Occipital lobe (tissue), 2 donors: ENCODE data around the gene TMEM156. TPM values are rescaled to one million over a fixed set of nuclear protein-coding genes. Genes with fewer than 3 reads are reported as not detected.
"Not testable (repeated sequence)": the region's sequence is repeated elsewhere in the genome, so short reads cannot be mapped to it uniquely, and the experiment has no call there.

ENCODE experiments used
- DNase-seq: peaks from one replicate; lab custom pipeline; 2025; lab: John Stamatoyannopoulos, UW
- total RNA-seq: library from RNA; depleted of rRNA; stranded (reverse); fragments of >200 nt; gene quantifications from one replicate; pipeline ENCODE4 v1.2.3, GENCODE V29; 2014

The TMEM156 gene
- total RNA-seq, 1 donor from 2014 or later = 0.31 TPM

- DNase-seq = no peak
These were observed 11.7 kb upstream of the TMEM156 start for GRCh38 chr4:39043861-39044363.

DNA sequence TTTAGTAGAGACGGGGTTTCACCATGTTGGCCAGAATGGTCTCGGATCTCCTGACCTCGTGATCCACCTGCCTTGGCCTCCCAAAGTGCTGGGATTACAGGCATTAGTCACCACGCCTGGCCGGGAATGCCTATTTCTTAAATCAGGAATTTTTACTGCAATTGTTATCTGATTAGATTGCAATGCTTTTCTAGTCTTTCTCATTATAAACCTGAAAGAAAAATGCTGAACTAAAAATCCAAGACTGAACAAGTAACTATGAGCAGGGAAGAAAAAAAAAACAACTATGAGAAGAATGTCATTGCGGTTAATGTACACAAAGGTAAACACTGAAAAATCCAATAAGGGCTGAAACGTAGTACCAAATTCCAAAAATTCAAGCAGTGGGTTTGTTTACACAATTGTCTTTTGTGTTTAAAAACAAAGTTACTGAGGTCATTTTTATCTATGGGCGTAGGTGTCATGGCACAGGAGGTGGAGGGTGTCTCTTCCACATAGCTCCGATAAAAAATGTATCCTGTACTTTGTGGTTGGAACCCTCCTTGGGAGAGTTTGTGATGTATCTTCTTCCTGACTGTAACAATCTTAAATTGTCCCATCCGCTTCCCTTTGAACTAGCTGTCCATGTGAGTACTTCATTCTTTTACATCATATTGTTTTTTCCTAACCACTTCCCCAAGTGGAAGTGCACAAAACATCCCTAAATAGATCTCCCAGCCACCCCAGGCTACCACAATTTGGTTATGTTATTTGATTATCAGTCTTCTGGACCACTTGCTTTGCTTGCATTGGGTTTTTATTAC is 11.1 kb upstream of the TMEM156 start:
- DNase-seq = no peak

DNA sequence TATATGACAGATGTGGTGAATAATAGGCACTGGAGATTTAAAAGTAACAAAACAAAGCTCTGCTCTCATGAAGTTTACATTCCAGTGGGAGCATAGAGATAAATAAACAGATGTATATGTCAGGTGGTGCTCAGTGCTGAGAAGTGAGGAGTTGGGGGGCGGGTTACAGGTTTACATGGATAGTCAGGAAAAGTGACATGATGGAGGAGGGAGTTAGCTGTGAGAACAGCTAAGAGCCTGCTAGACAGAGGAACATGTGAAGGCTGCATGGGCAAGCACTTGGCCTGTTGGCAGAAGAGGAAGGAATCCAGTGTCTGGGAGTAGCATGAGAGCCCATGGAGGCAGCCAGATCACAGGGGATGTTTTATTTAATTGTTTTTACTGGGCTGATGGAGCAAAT is 10.2 kb upstream of the TMEM156 start:
- DNase-seq = no peak

GRCh38 chr4:39039108-39039507 is 6.9 kb upstream of the TMEM156 start:
- DNase-seq = no peak

DNA sequence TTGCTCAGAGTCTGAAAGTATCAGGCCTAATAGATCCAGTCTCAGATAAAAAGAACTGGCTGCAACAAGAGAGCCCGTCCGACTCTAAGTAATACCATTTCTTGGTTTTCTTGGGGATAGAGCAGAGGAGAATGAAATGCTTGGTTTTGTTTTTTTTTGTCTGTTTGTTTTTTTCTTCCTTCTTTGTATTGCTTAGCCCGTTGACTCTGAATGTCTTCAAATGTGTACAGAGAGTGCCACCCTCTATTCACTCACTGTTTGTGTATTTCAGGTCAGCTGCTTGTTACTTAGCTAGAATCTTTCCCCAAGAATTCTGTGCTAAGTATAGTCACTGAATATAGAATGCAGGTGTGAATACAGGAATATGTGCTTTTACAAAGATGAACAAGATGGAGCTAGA is 5.7 kb upstream of the TMEM156 start:
- no peak for DNase-seq

- no peak for DNase-seq
These were observed 5.2 kb upstream of the TMEM156 start for GRCh38 chr4:39037491-39037825.

DNA sequence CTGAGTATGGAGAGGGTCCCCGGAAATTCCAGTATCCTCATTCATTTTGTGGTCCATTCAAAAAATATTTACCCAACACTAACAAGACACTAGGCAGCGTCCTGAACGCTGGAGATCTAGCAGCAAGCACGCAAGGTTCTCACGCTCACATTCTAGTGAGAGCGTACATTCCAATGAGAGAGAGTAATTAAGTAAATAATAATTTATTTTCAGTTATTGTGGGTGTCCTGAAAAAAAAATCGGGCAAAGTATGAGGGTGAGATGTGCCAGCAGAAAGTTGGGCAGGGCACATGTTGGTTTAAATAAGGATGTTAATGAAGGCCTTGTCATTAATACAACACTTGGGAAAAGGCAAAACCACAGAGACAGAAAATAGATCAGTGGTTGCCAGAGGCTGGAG is 4.0 kb upstream of the TMEM156 start:
- DNase-seq = no peak

- not testable (repeated sequence) for DNase-seq
These were observed 604 bp downstream of the TMEM156 start for GRCh38 chr4:39031590-39032020.

GRCh38 chr4:39030725-39031124 is 1.5 kb downstream of the TMEM156 start:
- no peak for DNase-seq

DNA sequence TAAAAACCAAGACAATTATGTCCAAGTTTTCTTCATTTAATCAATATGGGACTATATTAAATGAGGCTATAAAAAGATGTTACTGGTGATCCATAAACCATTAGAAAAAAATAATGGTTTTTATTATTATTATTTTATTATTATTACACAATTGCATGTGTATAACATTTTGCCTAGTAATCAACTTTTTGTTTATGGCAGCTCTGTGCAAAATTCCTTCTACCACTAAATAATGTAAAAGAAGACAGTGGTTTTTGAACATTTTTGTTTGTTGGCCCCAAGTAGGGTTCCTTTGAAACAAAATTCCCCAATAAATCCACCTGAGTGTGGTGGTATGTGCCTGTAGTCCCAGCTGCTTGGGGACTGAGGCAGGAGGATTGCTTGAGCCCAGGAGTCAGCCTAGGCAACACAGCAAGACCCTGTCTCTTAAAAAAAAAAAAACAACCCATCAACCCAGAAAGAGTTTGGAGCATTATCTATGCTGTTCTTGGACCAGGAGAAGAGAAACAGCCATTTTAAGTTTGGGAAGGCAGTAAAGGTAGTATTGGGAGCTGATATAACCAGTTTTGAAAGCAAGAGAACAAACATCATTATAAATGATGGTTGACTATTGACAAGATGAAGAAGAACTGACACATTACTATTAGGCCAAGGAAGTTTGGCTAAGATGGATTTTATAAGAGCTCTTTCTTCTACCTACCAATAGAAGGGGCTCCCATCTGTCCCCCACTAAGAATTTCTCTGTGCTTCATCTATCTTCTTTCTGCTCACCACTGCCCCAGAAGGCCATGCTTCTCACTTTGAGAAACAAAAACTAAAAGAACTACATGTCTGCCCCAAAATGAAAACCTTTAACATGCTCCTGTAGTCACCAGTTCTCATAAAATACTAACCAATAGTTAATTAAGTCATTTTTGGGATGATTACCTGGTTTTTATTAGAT is 2.2 kb downstream of the TMEM156 start:
- DNase-seq = no peak

DNA sequence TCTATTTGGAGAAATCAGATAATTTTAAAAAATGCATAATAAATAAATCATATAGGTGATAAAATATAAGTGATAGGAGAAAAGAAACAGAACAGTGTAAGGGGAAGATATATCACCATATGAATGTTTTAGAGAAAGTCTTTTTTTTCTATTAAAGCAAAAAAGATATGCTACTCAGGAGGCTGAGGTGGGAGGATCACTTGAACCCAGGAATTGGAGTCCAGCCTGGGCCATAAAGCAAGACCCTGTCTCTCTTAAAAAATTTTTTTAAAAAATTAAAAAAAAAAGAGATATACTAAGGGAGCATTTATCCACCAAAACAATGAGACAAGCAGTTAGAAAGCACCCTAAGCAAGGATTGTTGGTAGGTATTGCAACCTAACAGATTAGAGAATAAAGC is 6.1 kb downstream of the TMEM156 start:
- DNase-seq = no peak

GRCh38 chr4:39025552-39026085 is 6.6 kb downstream of the TMEM156 start:
- DNase-seq = no peak

GRCh38 chr4:39024311-39024865 is 7.8 kb downstream of the TMEM156 start:
- no peak for DNase-seq

GRCh38 chr4:39023059-39023458 is 9.2 kb downstream of the TMEM156 start:
- DNase-seq = no peak

- no peak for DNase-seq
These were observed 10.0 kb downstream of the TMEM156 start for GRCh38 chr4:39022241-39022640.

DNA sequence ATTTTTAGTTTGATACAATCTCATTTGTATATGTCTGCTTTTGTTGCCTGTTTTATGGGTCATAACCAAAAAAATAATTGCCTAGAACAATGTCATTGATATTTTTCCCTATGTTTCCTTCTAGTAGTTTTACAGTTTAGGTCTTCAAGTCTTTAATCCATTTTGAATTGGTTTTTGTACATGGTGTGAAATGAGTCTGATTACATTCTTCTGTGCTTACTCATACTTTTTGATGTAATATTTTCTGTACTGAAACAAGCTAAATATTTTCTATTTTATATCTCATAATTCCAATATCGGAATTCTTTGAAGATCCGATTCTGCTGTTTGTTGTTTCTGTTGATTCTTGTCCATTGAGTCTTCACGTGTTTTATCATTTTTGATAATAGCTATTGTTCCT is 10.6 kb downstream of the TMEM156 start:
- no peak for DNase-seq

GRCh38 chr4:39020130-39020529 is 12.1 kb downstream of the TMEM156 start:
- DNase-seq = no peak

GRCh38 chr4:39014028-39014427 is 18.2 kb downstream of the TMEM156 start:
- no peak for DNase-seq

DNA sequence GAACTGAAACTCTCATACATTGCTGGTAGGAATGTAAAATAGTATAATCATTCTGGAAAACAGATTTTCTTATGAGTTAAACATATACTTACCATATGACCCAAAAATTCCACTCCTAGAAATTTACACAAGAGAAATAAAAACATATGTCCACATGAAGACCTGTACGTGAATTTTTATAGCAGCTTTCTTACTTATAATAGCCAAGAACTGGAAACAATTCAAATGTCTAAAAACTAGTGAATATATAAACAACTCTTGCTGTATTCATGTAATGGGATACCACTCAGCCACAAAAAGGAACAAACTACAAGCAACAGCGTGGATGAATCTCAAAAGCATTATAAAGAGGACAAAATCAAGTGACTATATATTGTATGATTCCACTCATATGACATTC is 27.5 kb downstream of the TMEM156 start:
- DNase-seq = no peak

- DNase-seq = not testable (repeated sequence)
These were observed 30.2 kb downstream of the TMEM156 start for GRCh38 chr4:39002058-39002457.

GRCh38 chr4:38995660-38996005 is 36.6 kb downstream of the TMEM156 start:
- DNase-seq = no peak

DNA sequence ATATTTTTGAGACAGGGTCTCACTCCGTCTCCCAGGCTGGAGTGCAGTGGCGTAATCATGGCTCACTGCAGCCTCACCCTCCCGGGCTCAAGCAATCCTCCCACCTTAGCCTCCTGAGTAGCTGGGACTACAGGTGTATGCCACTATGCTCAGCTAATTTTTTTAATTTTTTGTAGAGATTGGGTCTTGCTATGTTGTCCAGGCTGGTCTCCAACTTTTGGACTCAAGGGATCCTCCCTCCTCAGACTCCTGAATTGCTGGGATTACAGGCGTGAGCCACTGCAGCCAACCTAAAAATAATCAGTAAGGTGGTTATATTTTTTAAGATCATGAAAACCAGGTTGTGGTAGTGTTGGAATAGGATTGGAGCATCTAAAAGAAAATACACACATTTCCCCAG is 38.1 kb downstream of the TMEM156 start:
- no peak for DNase-seq
